B cell (primary cell): ENCODE measurements around the gene MYO1G.

Experiments
- CTCF ChIP-seq: fragments of 200-600 bp; IDR thresholded peaks from one replicate; pipeline ENCODE4 v1.8.0; 2022; ENCODE audit warnings: antibody characterized with exemption, mild to moderate bottlenecking
- EZH2 ChIP-seq: IDR thresholded peaks from 2 replicates; pipeline ENCODE4 v1.6.1; 2012; ENCODE audit warnings: borderline replicate concordance, low read depth, mild to moderate bottlenecking, moderate library complexity, low read length; ENCODE audit not compliant: insufficient read depth, poor library complexity, severe bottlenecking

- no peak for TF ChIP-seq EZH2
- TF ChIP-seq CTCF = no peak
Observed at GRCh38 chr7:44971902-44972441, 6.8 kb downstream of the MYO1G start.
